MCF 10A (cell line): ENCODE measurements around the gene PTPRN2. TPM values are rescaled to one million over a fixed set of nuclear protein-coding genes. Genes with fewer than 3 reads are reported as not detected.

Experiments used
- BruUV-seq: library from RNA; stranded (reverse); fragments of 400-500 nt; replicated peaks from 2 replicates; lab custom pipeline; 2021; lab: Mats Ljungman, UMichigan
- CTCF ChIA-PET: fragments of 300-600 bp; sonication (Branson Sonifier 250); formaldehyde crosslinking; extraction: SDS; loops from one replicate; lab custom pipeline; 2021; ENCODE audit warnings: antibody characterized with exemption, inconsistent platforms; lab: Yijun Ruan, JAX
- POLR2A ChIA-PET: fragments of 300-600, 350-650 bp; sonication (Branson Sonifier 250); formaldehyde crosslinking; extraction: SDS; loops from one replicate; lab custom pipeline; 2020; ENCODE audit warnings: antibody characterized with exemption, inconsistent platforms; lab: Yijun Ruan, JAX
- DNase-seq: peaks from one replicate; pipeline ENCODE4 v3.0.0-alpha.2; 2018; ENCODE audit not compliant: unreplicated experiment
- H3K27ac Mint-ChIP-seq: one replicate; pipeline ENCODE4 v1.8.0; 2022; ENCODE audit warnings: mild to moderate bottlenecking, low read depth, mixed read lengths; ENCODE audit not compliant: unreplicated experiment
- H3K27me3 Mint-ChIP-seq: one replicate; pipeline ENCODE4 v1.8.0; 2022; ENCODE audit warnings: mixed read lengths; ENCODE audit not compliant: insufficient read depth, unreplicated experiment
- H3K36me3 Mint-ChIP-seq: one replicate; pipeline ENCODE4 v1.8.0; 2022; ENCODE audit warnings: mild to moderate bottlenecking, moderate library complexity, mixed read lengths; ENCODE audit not compliant: insufficient read depth, unreplicated experiment
- H3K4me1 Mint-ChIP-seq: one replicate; pipeline ENCODE4 v1.8.0; 2022; ENCODE audit warnings: mixed read lengths; ENCODE audit not compliant: insufficient read depth, unreplicated experiment
- H3K4me3 Mint-ChIP-seq: one replicate; pipeline ENCODE4 v1.8.0; 2022; ENCODE audit warnings: mild to moderate bottlenecking, moderate library complexity, mixed read lengths; ENCODE audit not compliant: unreplicated experiment
- H3K9me3 Mint-ChIP-seq: one replicate; pipeline ENCODE4 v1.8.0; 2022; ENCODE audit warnings: mixed read lengths; ENCODE audit not compliant: unreplicated experiment
- CTCF ChIP-seq: fragments of 200-600 bp; IDR thresholded peaks from one replicate; pipeline ENCODE4 v1.8.0; 2022; ENCODE audit warnings: antibody characterized with exemption, mild to moderate bottlenecking; ENCODE audit not compliant: unreplicated experiment
- intact Hi-C: fragments of 100-400 bp; cut with micrococcal nuclease; formaldehyde crosslinking; loops from 2 replicates; pipeline ENCODE4 v1.14.1; 2022
- total RNA-seq: library from RNA; stranded (reverse); gene quantifications from 2 replicates; pipeline ENCODE4 v1.2.3, GENCODE V29; 2022

The PTPRN2 gene
- total RNA-seq, 1 experiment from 2014 or later = 4.5 TPM

- Mint-ChIP-seq H3K4me3 (no peak overlapping the region), H3K9me3 (peaks cover 39% of the 10 kb centered on the region), H3K4me1 (no peaks in the 10 kb centered on the region), H3K27me3 (no peaks in the 10 kb centered on the region), H3K36me3 (no peaks in the 10 kb centered on the region), H3K27ac (no peak overlapping the region)
- intact Hi-C loops = no loop called here
- peak; percentile 12 for DNase-seq
- no peak for TF ChIP-seq CTCF
- CTCF ChIA-PET = no interaction called here
- no TSS peak for BruUV-seq
- POLR2A ChIA-PET = no interaction called here
Measured at GRCh38 chr7:157949711-157950110, 637.9 kb downstream of the PTPRN2 start.

DNA sequence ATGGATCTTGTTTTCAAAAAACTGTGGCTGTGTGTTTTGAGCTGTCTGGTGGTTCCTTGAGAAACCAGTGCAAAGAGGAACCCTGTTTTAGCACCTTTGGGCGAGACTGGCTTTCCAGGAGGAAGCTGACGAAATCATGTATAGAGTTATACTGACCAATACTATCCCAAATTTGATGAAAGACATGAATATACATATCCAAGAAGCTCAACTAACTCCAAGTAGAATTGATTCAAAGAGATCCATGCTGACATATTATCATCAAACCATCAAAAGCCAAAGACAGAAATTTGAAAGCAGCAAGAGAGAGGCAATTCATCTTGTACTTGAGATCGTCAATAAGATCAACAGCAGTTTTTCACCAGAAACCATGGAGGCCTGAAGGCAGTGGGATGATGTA, 640.1 kb downstream of the PTPRN2 start:
- H3K4me1 Mint-ChIP-seq = no peaks in the 10 kb centered on the region

GRCh38 chr7:157946398-157947060, 641.1 kb downstream of the PTPRN2 start:
- intact Hi-C loops = no loop called here
- CTCF ChIA-PET = interaction anchor here (0.6 to 0.7 kb wide), 3 partner anchors 21 to 833 kb away, joined by 3 read pairs; no protein-coding TSS in a partner anchor
- Mint-ChIP-seq H3K36me3 (no peaks in the 10 kb centered on the region), H3K27ac (no peak overlapping the region), H3K27me3 (no peaks in the 10 kb centered on the region), H3K4me1 (no peaks in the 10 kb centered on the region), H3K9me3 (peaks cover 32% of the 10 kb centered on the region), H3K4me3 (no peak overlapping the region)
- TF ChIP-seq CTCF = no peak
- DNase-seq = no peak
- POLR2A ChIA-PET = no interaction called here
- BruUV-seq = no TSS peak

More for the DNA sequence above, 640.1 kb downstream of the PTPRN2 start:
- CTCF ChIA-PET = interaction anchor here (0.6 kb wide), 1 partner anchor 12 kb away, joined by 3 read pairs; no protein-coding TSS in a partner anchor
- Mint-ChIP-seq H3K27me3 (no peaks in the 10 kb centered on the region), H3K4me3 (no peak overlapping the region), H3K9me3 (peaks cover 39% of the 10 kb centered on the region), H3K27ac (no peak overlapping the region), H3K36me3 (no peaks in the 10 kb centered on the region)
- no peak for DNase-seq
- intact Hi-C loops = no loop called here
- BruUV-seq = no TSS peak
- POLR2A ChIA-PET = no interaction called here
- TF ChIP-seq CTCF = no peak

DNA sequence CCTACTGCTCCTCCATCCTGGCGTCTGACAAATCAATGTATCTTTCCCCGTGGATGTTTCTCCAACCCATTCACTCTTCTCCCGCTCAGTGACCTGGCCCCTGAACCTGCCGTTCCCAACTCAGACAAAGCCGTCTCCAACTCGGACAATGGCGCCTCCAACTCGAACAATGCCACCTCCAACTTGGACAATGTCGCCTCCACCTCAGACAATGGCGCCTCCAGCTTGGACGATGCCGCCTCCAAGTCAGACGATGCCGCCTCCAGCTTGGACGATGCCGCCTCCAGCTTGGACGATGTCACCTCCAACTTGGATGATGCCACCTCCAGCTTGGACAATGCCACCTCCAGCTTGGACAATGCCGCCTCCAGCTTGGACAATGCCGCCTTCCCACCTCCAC, 642.2 kb downstream of the PTPRN2 start:
- Mint-ChIP-seq H3K36me3 (no peaks in the 10 kb centered on the region), H3K9me3 (peaks cover 26% of the 10 kb centered on the region), H3K4me1 (no peaks in the 10 kb centered on the region), H3K27ac (no peak overlapping the region), H3K27me3 (no peaks in the 10 kb centered on the region), H3K4me3 (no peak overlapping the region)
- DNase-seq = no peak
- no peak for TF ChIP-seq CTCF
- ChIA-PET CTCF (no interaction called here), POLR2A (interaction anchor here (0.7 kb wide), 1 partner anchor 60 kb away, joined by 6 read pairs; no protein-coding TSS in a partner anchor)
- no TSS peak for BruUV-seq
- intact Hi-C loops = no loop called here
